IMR-90 (cell line): ENCODE data around the gene MAP3K8. TPM values are rescaled to one million over a fixed set of nuclear protein-coding genes. Genes with fewer than 3 reads are reported as not detected.

Experiments
- ATAC-seq: fragments of 200-7000 bp; cut with Tn5 transposase; 2 replicates; pipeline ENCODE4 v1.9.1; 2020; ENCODE audit warnings: low read depth, mild to moderate bottlenecking, moderate library complexity
- BruUV-seq: library from RNA; stranded (reverse); fragments of 400-500 nt; replicated peaks from 2 replicates; lab custom pipeline; 2021; lab: Mats Ljungman, UMichigan
- CTCF ChIA-PET: fragments of 300-600 bp; formaldehyde crosslinking; extraction: SDS; loops from one replicate; lab custom pipeline; 2021; ENCODE audit warnings: antibody characterized with exemption; lab: Yijun Ruan, JAX
- POLR2A ChIA-PET: fragments of 300-600 bp; sonication (Branson Sonifier 250); formaldehyde crosslinking; loops from one replicate; lab custom pipeline; 2022; ENCODE audit warnings: antibody characterized with exemption; ENCODE audit not compliant: unreplicated experiment; lab: Charles Lee
- DNase-seq: peaks from one replicate; pipeline ENCODE4 v3.0.0; 2013
- H2AFZ ChIP-seq: replicated peaks from 2 replicates; pipeline ENCODE3; 2013; ENCODE audit warnings: low read length, mild to moderate bottlenecking; ENCODE audit not compliant: poor library complexity
- H2AK5ac ChIP-seq: 2 replicates; pipeline ENCODE4 v1.6.1; 2013; ENCODE audit warnings: low read depth, low read length, inconsistent platforms
- H2AK9ac ChIP-seq: replicated peaks from 2 replicates; pipeline ENCODE3; 2013; ENCODE audit warnings: mild to moderate bottlenecking, low read depth, low read length, moderate library complexity; ENCODE audit not compliant: poor library complexity
- H2BK120ac ChIP-seq: 2 replicates; pipeline ENCODE4 v1.6.1; 2013; ENCODE audit warnings: low read depth, low read length, inconsistent platforms
- H2BK15ac ChIP-seq: 3 replicates; pipeline ENCODE4 v1.6.1; 2013; ENCODE audit warnings: low read depth, low read length, inconsistent platforms
- H2BK20ac ChIP-seq: 2 replicates; pipeline ENCODE4 v1.6.1; 2013; ENCODE audit warnings: low read depth, mild to moderate bottlenecking, inconsistent platforms, low read length, moderate library complexity
- H2BK5ac ChIP-seq: 2 replicates; pipeline ENCODE4 v1.6.1; 2013; ENCODE audit warnings: mild to moderate bottlenecking, low read depth, low read length, inconsistent platforms; ENCODE audit not compliant: poor library complexity, severe bottlenecking
- H3K14ac ChIP-seq: replicated peaks from 2 replicates; pipeline ENCODE4 v1.6.1; 2013; ENCODE audit warnings: low read depth, low read length, inconsistent platforms
- H3K18ac ChIP-seq: 2 replicates; pipeline ENCODE4 v1.6.1; 2013; ENCODE audit warnings: low read depth, low read length, control low read depth
- H3K23ac ChIP-seq: 2 replicates; pipeline ENCODE4 v1.6.1; 2013; ENCODE audit warnings: low read depth, low read length, inconsistent platforms
- H3K27ac ChIP-seq: 2 replicates; pipeline ENCODE4 v1.5.1; 2013; ENCODE audit warnings: mild to moderate bottlenecking, control low read depth, low read length; ENCODE audit not compliant: insufficient read depth
- H3K27me3 ChIP-seq: 2 replicates; pipeline ENCODE4 v1.6.1; 2013; ENCODE audit warnings: low read length; ENCODE audit not compliant: control insufficient read depth, insufficient read depth
- H3K36me3 ChIP-seq: 2 replicates; pipeline ENCODE4 v1.6.1; 2013; ENCODE audit warnings: low read length, mixed read lengths; ENCODE audit not compliant: control insufficient read depth, insufficient read depth
- H3K4ac ChIP-seq: 2 replicates; pipeline ENCODE4 v1.6.1; 2013; ENCODE audit warnings: low read depth, low read length, inconsistent platforms
- H3K4me1 ChIP-seq: 2 replicates; pipeline ENCODE4 v1.6.1; 2013; ENCODE audit warnings: low read length, mixed read lengths; ENCODE audit not compliant: control insufficient read depth, insufficient read depth
- H3K4me2 ChIP-seq: 2 replicates; pipeline ENCODE4 v1.6.1; 2013; ENCODE audit warnings: low read depth, mild to moderate bottlenecking, control low read depth, low read length, moderate library complexity
- H3K4me3 ChIP-seq: 2 replicates; pipeline ENCODE4 v1.5.1; 2013; ENCODE audit warnings: low read depth, mild to moderate bottlenecking, control low read depth, low read length, moderate library complexity; ENCODE audit not compliant: insufficient read depth
- H3K56ac ChIP-seq: 2 replicates; pipeline ENCODE4 v1.6.1; 2013; ENCODE audit warnings: low read length, inconsistent platforms; ENCODE audit not compliant: insufficient read depth; ENCODE audit errors: extremely low read depth
- H3K79me1 ChIP-seq, 2 experiments: 2 replicates each; pipeline ENCODE4 v1.6.1; 2013; ENCODE audit warnings: low read length in 2 of 2, inconsistent platforms in 1 of 2, low read depth in 1 of 2
- H3K9ac ChIP-seq: 2 replicates; pipeline ENCODE4 v1.6.1; 2013; ENCODE audit warnings: low read depth, low read length, control low read depth
- H3K9me1 ChIP-seq: 2 replicates; pipeline ENCODE4 v1.6.1; 2013; ENCODE audit warnings: low read length, inconsistent platforms; ENCODE audit not compliant: insufficient read depth
- H3K9me3 ChIP-seq: 2 replicates; pipeline ENCODE4 v1.6.1; 2013; ENCODE audit warnings: low read length; ENCODE audit not compliant: control insufficient read depth, insufficient read depth
- H4K20me1 ChIP-seq: 2 replicates; pipeline ENCODE4 v1.6.1; 2013; ENCODE audit warnings: low read length, inconsistent platforms; ENCODE audit not compliant: insufficient read depth
- H4K5ac ChIP-seq: 2 replicates; pipeline ENCODE4 v1.6.1; 2013; ENCODE audit warnings: mild to moderate bottlenecking, low read depth, low read length, control low read depth
- H4K8ac ChIP-seq, 2 experiments: 2 replicates each; pipeline ENCODE4 v1.6.1; 2013; ENCODE audit warnings: low read depth in 2 of 2, low read length in 2 of 2, control low read depth in 1 of 2, inconsistent platforms in 1 of 2
- H4K91ac ChIP-seq: 2 replicates; pipeline ENCODE4 v1.6.1; 2013; ENCODE audit warnings: low read depth, low read length, inconsistent platforms; ENCODE audit not compliant: insufficient read depth
- CHD1 ChIP-seq: IDR thresholded peaks from 2 replicates; pipeline ENCODE4 v1.6.1; 2012; ENCODE audit warnings: low read depth, low read length, improper control_type of control experiment
- MAFK ChIP-seq: IDR thresholded peaks from 2 replicates; pipeline ENCODE4 v1.6.1; 2012; ENCODE audit warnings: low read depth, low read length, improper control_type of control experiment
- MAZ ChIP-seq: IDR thresholded peaks from 2 replicates; pipeline ENCODE4 v1.6.1; 2012; ENCODE audit warnings: low read depth, mild to moderate bottlenecking, low read length, improper control_type of control experiment, moderate library complexity, borderline replicate concordance
- WGBS, 2 experiments: methylation state at CpG; one replicate each; pipeline versions ENCODE4 v1.1.5 to v1.1.7; 2013; ENCODE audit warnings: missing lambda C conversion rate in 2 of 2; ENCODE audit not compliant: insufficient read length in 1 of 2; ENCODE audit errors: extremely low coverage in 2 of 2; 5-methylcytosine and 5-hydroxymethylcytosine counted together
- dilution Hi-C: fragments of 300-500 bp; cut with HindIII; formaldehyde crosslinking; loops from one replicate; pipeline ENCODE4 v1.14.3; 2018; ENCODE audit warnings: low sequenced_read_pairs; ENCODE audit not compliant: unreplicated experiment
- in situ Hi-C: fragments of 300-500 bp; cut with MboI; formaldehyde crosslinking; loops from 3 replicates; pipeline ENCODE4 v1.14.3; 2019; ENCODE audit warnings: low sequenced_read_pairs, inconsistent platforms, mixed read lengths
- intact Hi-C: fragments of 100-400 bp; cut with micrococcal nuclease; formaldehyde crosslinking; loops from 2 replicates; pipeline ENCODE4 v1.10.0; 2022
- polyA plus RNA-seq, 3 experiments: library from polyadenylated mRNA; depleted of rRNA; stranded (reverse); fragments of >200 nt; gene quantifications; 2 replicates each; pipeline ENCODE4 v1.2.3, GENCODE V29; 2012; ENCODE audit warnings: low replicate concordance in 1 of 3
- total RNA-seq: library from RNA; depleted of rRNA; stranded (reverse); fragments of >200 nt; gene quantifications from 2 replicates; pipeline ENCODE4 v1.2.3, GENCODE V29; 2012

Gene MAP3K8
- total and polyA plus RNA-seq, 2 of the 4 experiments (the other 2 are of a cell fraction): 1.8 to 2.6 TPM

DNA sequence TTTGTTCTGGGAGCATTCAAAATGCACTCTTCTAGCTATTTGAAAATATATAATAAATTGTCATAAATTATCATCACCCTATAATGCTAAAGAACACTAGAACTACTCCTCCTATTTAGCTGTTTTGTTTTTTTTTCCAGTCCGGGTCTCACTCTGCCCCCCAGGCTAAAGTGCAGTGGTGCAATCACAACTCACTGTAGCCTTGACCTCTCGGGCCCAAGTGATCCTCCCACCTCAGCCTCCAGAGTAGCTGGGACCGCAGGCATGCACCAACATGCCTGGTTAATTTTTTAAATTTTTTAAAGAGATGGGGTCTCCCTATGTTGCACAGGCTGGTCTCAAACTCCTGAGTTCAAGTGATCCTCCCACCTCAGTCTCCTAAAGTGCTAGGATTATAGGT lies 43.8 kb upstream of the MAP3K8 start:
- H2BK20ac ChIP-seq: no peak overlapping the region
- in situ Hi-C loops (loop anchor here (5.0 kb wide), 2 partner anchors 142 to 202 kb away; no protein-coding TSS in a partner anchor), dilution Hi-C loops (no loop called here), intact Hi-C loops (no loop called here)
- H4K20me1 ChIP-seq: no peaks in the 10 kb centered on the region
- no peak overlapping the region for H2BK15ac ChIP-seq
- WGBS, 2 experiments: 60% methylated on average over 1 of the region's 3 CpGs; no CpG with 5 or more reads in 1 of the 2 experiments
- ChIA-PET CTCF (interaction anchor here (0.7 kb wide), 1 partner anchor 123 kb away, joined by 4 read pairs; no protein-coding TSS in a partner anchor), POLR2A (no interaction called here)
- H3K27ac ChIP-seq: no peak overlapping the region
- H2AK5ac ChIP-seq: no peak overlapping the region
- no peak overlapping the region for H2BK120ac ChIP-seq
- no peak overlapping the region for H3K4ac ChIP-seq
- 0 out of 2 replicates have a peak, but pooled peaks cover 1% of the 10 kb centered on the region for H3K4me1 ChIP-seq
- no peak overlapping the region for H3K23ac ChIP-seq
- H3K9me1 ChIP-seq: no peaks in the 10 kb centered on the region
- H3K9me3 ChIP-seq: 0 out of 2 replicates have a peak, but pooled peaks cover 2% of the 10 kb centered on the region
- no peak overlapping the region for H3K4me2 ChIP-seq
- H2AFZ ChIP-seq: no peak overlapping the region
- no peaks in the 10 kb centered on the region for H3K79me1 ChIP-seq
- H4K8ac ChIP-seq: no peak overlapping the region
- no peak for ATAC-seq
- no peak for DNase-seq
- H3K9ac ChIP-seq: no peak overlapping the region
- no peak overlapping the region for H4K5ac ChIP-seq
- H3K36me3 ChIP-seq: no peaks in the 10 kb centered on the region
- H4K91ac ChIP-seq: no peak overlapping the region
- no peak overlapping the region for H2BK5ac ChIP-seq
- H3K27me3 ChIP-seq: peaks cover 12% of the 10 kb centered on the region
- no peak overlapping the region for H2AK9ac ChIP-seq
- H3K14ac ChIP-seq: no peak overlapping the region
- no peak overlapping the region for H3K4me3 ChIP-seq
- TF ChIP-seq MAFK (no peak), MAZ (no peak), CHD1 (no peak)
- H3K56ac ChIP-seq: no peak overlapping the region
- no peak overlapping the region for H3K18ac ChIP-seq
- BruUV-seq: no TSS peak
